Neuronal stem cell (in vitro differentiated cells): Measurements from ENCODE around the gene VAC14.

Experiments used
- DNase-seq: peaks from one replicate; pipeline ENCODE4 v3.0.0-alpha.2; 2013; ENCODE audit warnings: low spot score
- H2AFZ ChIP-seq: one replicate; pipeline ENCODE4 v1.6.1; 2013; ENCODE audit warnings: mild to moderate bottlenecking, low read length, inconsistent platforms
- H2AK5ac ChIP-seq: 2 replicates; pipeline ENCODE4 v1.6.1; 2013; ENCODE audit warnings: low read depth, mild to moderate bottlenecking, inconsistent platforms, low read length, moderate library complexity, mixed read lengths
- H2BK120ac ChIP-seq: 2 replicates; pipeline ENCODE4 v1.6.1; 2013; ENCODE audit warnings: low read depth, mild to moderate bottlenecking, inconsistent platforms, low read length, moderate library complexity, mixed read lengths
- H2BK12ac ChIP-seq: one replicate; pipeline ENCODE4 v1.6.1; 2013; ENCODE audit warnings: low read length, inconsistent platforms
- H2BK15ac ChIP-seq: 2 replicates; pipeline ENCODE4 v1.6.1; 2013; ENCODE audit warnings: mild to moderate bottlenecking, low read length, inconsistent platforms, mixed read lengths
- H2BK5ac ChIP-seq: one replicate; pipeline ENCODE4 v1.6.1; 2013; ENCODE audit warnings: inconsistent platforms, mild to moderate bottlenecking, low read length, moderate library complexity
- H3K14ac ChIP-seq: one replicate; pipeline ENCODE4 v1.6.1; 2013; ENCODE audit warnings: low read length, inconsistent platforms
- H3K18ac ChIP-seq: 2 replicates; pipeline ENCODE4 v1.6.1; 2013; ENCODE audit warnings: low read length, inconsistent platforms
- H3K23ac ChIP-seq: 2 replicates; pipeline ENCODE4 v1.6.1; 2013; ENCODE audit warnings: low read depth, mild to moderate bottlenecking, mixed read lengths, low read length, inconsistent platforms; ENCODE audit not compliant: poor library complexity
- H3K27ac ChIP-seq: replicated peaks from 3 replicates; pipeline ENCODE4 v1.5.1; 2013; ENCODE audit warnings: low read length, inconsistent platforms
- H3K27me3 ChIP-seq, 3 experiments: 2 replicates each; pipeline ENCODE4 v1.6.1; 2013; ENCODE audit warnings: low read length in 3 of 3, mild to moderate bottlenecking in 2 of 3, inconsistent platforms in 1 of 3, low read depth in 1 of 3, mixed read lengths in 1 of 3, moderate library complexity in 1 of 3; ENCODE audit not compliant: control insufficient read depth in 3 of 3, insufficient read depth in 3 of 3
- H3K36me3 ChIP-seq, 2 donors: replicated peaks in 1 of 2; 2 replicates each; pipeline ENCODE4 v1.6.1; 2013; ENCODE audit warnings: low read length in 2 of 2; ENCODE audit not compliant: control insufficient read depth in 2 of 2, insufficient read depth in 2 of 2
- H3K4ac ChIP-seq: 2 replicates; pipeline ENCODE4 v1.6.1; 2013; ENCODE audit warnings: inconsistent platforms, mild to moderate bottlenecking, low read length, moderate library complexity
- H3K4me1 ChIP-seq, 2 donors: 1 replicate in 1 of 2; 2 replicates in 1 of 2; pipeline ENCODE4 v1.6.1; 2013; ENCODE audit warnings: low read length in 2 of 2, low read depth in 1 of 2; ENCODE audit not compliant: control insufficient read depth in 2 of 2, insufficient read depth in 1 of 2
- H3K4me2 ChIP-seq: one replicate; pipeline ENCODE4 v1.6.1; 2013; ENCODE audit warnings: mild to moderate bottlenecking, low read length, inconsistent platforms; ENCODE audit not compliant: insufficient read depth, poor library complexity, severe bottlenecking
- H3K4me3 ChIP-seq, 2 donors: 2 replicates each; pipeline ENCODE4 v1.5.1; 2013; ENCODE audit warnings: low read length in 2 of 2, mild to moderate bottlenecking in 2 of 2, inconsistent platforms in 1 of 2, moderate library complexity in 1 of 2
- H3K79me1 ChIP-seq: one replicate; pipeline ENCODE4 v1.6.1; 2013; ENCODE audit warnings: low read depth, mild to moderate bottlenecking, inconsistent platforms, low read length, moderate library complexity
- H3K9ac ChIP-seq: one replicate; pipeline ENCODE4 v1.6.1; 2013; ENCODE audit warnings: mild to moderate bottlenecking, low read depth, low read length, inconsistent platforms; ENCODE audit not compliant: poor library complexity
- H3K9me3 ChIP-seq, 2 donors: replicated peaks in 1 of 2; 2 replicates each; pipeline versions ENCODE3 to v1.6.1; 2013; ENCODE audit warnings: low read length in 2 of 2, mild to moderate bottlenecking in 2 of 2, inconsistent platforms in 1 of 2, low read depth in 1 of 2, mixed read lengths in 1 of 2, moderate library complexity in 1 of 2; ENCODE audit not compliant: control insufficient read depth in 2 of 2, insufficient read depth in 1 of 2
- H4K8ac ChIP-seq: one replicate; pipeline ENCODE4 v1.6.1; 2013; ENCODE audit warnings: low read depth, mild to moderate bottlenecking, inconsistent platforms, low read length, moderate library complexity
- H4K91ac ChIP-seq: one replicate; pipeline ENCODE4 v1.6.1; 2013; ENCODE audit warnings: low read length, low read depth, mild to moderate bottlenecking, inconsistent platforms; ENCODE audit not compliant: poor library complexity
- WGBS, 2 donors: extraction: QIAGEN DNeasy Blood & Tissue Kit; methylation state at CpG; one replicate each; pipeline ENCODE4 v1.1.7; 2013; ENCODE audit warnings: missing lambda C conversion rate in 2 of 2, mixed read lengths in 1 of 2; ENCODE audit not compliant: insufficient read length in 2 of 2, insufficient replicate concordance in 1 of 2; ENCODE audit errors: extremely low coverage in 2 of 2; 5-methylcytosine and 5-hydroxymethylcytosine counted together

VAC14 gene

GRCh38 chr16:70721202-70721963, 79.6 kb downstream of the VAC14 start:
- Histone ChIP-seq H4K8ac (no peak overlapping the region), H3K79me1 (no peaks in the 10 kb centered on the region), H2AFZ (no peak overlapping the region), H3K4me2 (no peak overlapping the region), H3K9ac (no peak overlapping the region), H3K36me3 (peaks cover 9 to 32% of the 10 kb centered on the region in 2 donors), H3K14ac (no peak overlapping the region), H3K27me3 (no peaks in the 10 kb centered on the region), H3K23ac (no peak overlapping the region), H2AK5ac (no peak overlapping the region), H3K18ac (peak overlapping the region; percentile 68), H4K91ac (no peak overlapping the region), H3K4me3 (no peak overlapping the region), H3K9me3 (peaks cover 8 to 12% of the 10 kb centered on the region in 2 donors), H2BK120ac (no peak overlapping the region), H3K4ac (no peak overlapping the region), H3K27ac (no peak overlapping the region), H2BK15ac (no peak overlapping the region), H2BK5ac (no peak overlapping the region), H2BK12ac (no peak overlapping the region), H3K4me1 (peaks cover 8 to 9% of the 10 kb centered on the region in 2 donors)
- DNase-seq = no peak
- WGBS, 2 donors = 96% methylated on average over 2 of the region's 18 CpGs; no CpG with 5 or more reads in 1 of the 2 donors

DNA sequence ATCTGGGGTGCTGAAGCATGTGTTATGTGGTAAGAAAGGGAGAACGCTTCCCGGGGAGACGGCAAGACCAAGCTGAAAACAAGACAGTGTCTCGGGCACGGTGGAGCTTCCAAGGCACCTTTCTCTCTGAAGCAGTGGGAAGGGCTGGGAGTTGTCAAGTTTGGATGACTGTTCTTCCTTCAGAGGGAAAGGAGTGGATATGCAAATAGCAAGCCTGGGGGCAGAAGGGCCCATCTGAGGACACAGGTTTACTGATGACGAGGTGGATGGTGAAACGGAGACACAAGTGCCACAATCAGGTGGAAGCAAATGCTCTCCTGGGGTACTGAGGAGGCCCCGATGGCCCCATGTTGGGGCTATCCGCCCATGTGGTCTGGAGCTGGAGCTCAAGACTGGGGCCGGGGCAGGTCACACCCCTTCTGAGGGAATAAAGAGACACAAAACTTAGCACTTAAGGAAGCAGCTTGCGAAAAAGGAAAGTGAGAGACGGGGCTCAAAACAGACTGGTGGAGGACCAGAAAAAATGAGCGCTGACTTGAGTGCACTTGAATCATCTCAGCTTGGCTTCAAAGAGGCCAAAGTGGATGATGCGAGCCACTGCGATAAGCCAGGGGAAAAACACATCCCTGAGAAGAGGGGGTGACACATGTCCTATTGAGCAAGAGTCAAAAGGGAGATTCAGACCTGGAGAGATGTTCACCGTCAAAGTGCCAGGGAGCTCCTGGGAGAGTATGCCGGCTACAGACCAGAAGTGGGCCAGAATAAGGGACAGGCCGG, 80.3 kb downstream of the VAC14 start:
- Histone ChIP-seq H2BK5ac (no peak overlapping the region), H4K91ac (no peak overlapping the region), H3K23ac (no peak overlapping the region), H3K4me3 (peak overlapping the region in 1 of 2 donors; percentile 56), H3K36me3 (peaks cover 9 to 32% of the 10 kb centered on the region in 2 donors), H2AK5ac (no peak overlapping the region), H3K79me1 (no peaks in the 10 kb centered on the region), H3K4me1 (peaks cover 2 to 9% of the 10 kb centered on the region in 2 donors), H4K8ac (no peak overlapping the region), H2BK120ac (no peak overlapping the region), H2AFZ (no peak overlapping the region), H2BK12ac (no peak overlapping the region), H3K27ac (no peak overlapping the region), H3K9me3 (peaks cover 8 to 12% of the 10 kb centered on the region in 2 donors), H3K18ac (no peak overlapping the region), H3K14ac (no peak overlapping the region), H3K4me2 (no peak overlapping the region), H2BK15ac (no peak overlapping the region), H3K4ac (no peak overlapping the region), H3K27me3 (no peaks in the 10 kb centered on the region), H3K9ac (no peak overlapping the region)
- no CpG with 5 or more reads among the region's 18 CpGs for WGBS, 2 donors
- DNase-seq = no peak

DNA sequence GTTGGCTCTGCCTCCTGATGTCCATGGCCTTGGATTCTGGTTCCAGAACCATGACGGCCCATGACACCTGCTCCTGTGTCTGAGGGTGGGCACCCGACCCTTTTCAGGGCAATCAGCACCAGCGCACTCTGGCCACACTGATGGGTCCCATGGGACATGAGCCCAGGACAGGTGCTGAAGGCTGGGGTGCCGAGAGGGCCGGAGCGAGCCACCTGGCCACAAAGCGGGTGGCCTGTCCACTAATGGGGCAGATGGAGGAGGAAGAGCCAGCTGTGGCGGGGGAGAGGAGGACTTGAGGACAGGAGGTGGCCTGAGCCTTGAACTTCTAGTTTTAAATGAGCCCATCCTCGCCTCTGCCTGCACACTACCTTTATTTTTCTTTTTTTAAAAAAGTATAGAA, 83.9 kb downstream of the VAC14 start:
- WGBS, 2 donors = no CpG with 5 or more reads among the region's 9 CpGs
- Histone ChIP-seq H3K23ac (peak overlapping the region; percentile 90), H4K8ac (no peak overlapping the region), H3K4me3 (no peak overlapping the region), H2BK120ac (no peak overlapping the region), H4K91ac (no peak overlapping the region), H2BK12ac (no peak overlapping the region), H3K4me1 (peaks cover 13 to 18% of the 10 kb centered on the region in 2 donors), H3K18ac (peak overlapping the region; percentile 42), H3K14ac (no peak overlapping the region), H3K27ac (no peak overlapping the region), H3K4ac (no peak overlapping the region), H2BK15ac (no peak overlapping the region), H2AK5ac (no peak overlapping the region), H3K27me3 (no peaks in the 10 kb centered on the region), H3K79me1 (no peaks in the 10 kb centered on the region), H3K4me2 (no peak overlapping the region), H2BK5ac (no peak overlapping the region), H3K9me3 (peaks cover 8 to 12% of the 10 kb centered on the region in 2 donors), H2AFZ (no peak overlapping the region), H3K9ac (no peak overlapping the region), H3K36me3 (peaks cover 7 to 32% of the 10 kb centered on the region in 2 donors)
- DNase-seq = no peak

DNA sequence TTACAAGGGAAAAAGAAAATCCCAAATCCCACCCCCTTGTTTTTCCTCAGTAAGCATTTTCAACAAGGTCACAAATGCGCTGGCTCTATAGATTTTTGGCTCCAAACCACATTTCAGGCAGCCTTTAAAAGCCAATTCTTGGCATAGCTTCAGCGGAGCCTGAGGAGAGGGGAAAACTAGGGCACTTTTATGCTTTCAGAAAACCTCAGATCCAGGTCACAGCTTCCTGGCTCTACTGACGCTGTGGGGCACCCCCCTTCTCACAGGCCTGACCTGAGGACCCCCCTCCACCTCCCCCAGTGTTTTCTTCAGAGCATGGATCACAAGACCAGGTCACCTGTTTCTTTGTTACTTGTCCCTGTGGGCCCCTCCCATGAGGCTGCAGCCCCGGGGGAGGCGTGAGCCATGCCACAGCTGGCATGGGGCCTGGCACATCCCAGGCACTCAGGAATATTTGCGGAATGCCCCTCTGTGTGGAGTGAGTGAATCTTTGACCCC, 85.0 kb downstream of the VAC14 start:
- no CpG with 5 or more reads among the region's 6 CpGs for WGBS, 2 donors
- Histone ChIP-seq H3K27ac (no peak overlapping the region), H3K4me2 (no peak overlapping the region)

More for the DNA sequence above, 85.0 kb downstream of the VAC14 start:
- no peak for DNase-seq
- Histone ChIP-seq H3K9me3 (peaks cover 8 to 12% of the 10 kb centered on the region in 2 donors), H2BK5ac (no peak overlapping the region), H2AFZ (no peak overlapping the region), H3K4me3 (no peak overlapping the region), H3K27me3 (no peaks in the 10 kb centered on the region), H2AK5ac (no peak overlapping the region), H3K4ac (no peak overlapping the region), H3K36me3 (peaks cover 6 to 21% of the 10 kb centered on the region in 2 donors), H2BK120ac (no peak overlapping the region), H4K8ac (no peak overlapping the region), H3K9ac (no peak overlapping the region), H3K79me1 (no peaks in the 10 kb centered on the region), H2BK15ac (no peak overlapping the region), H2BK12ac (no peak overlapping the region), H4K91ac (no peak overlapping the region), H3K4me1 (peaks cover 13 to 18% of the 10 kb centered on the region in 2 donors), H3K23ac (no peak overlapping the region), H3K18ac (peak overlapping the region; percentile 16), H3K14ac (no peak overlapping the region)
